Sigmoid colon (tissue), 4 donors: ENCODE results near the gene ACTN4.

Source experiments
- CTCF ChIP-seq, 4 experiments: fragments of 450-650 bp in 3 of 4; fragments of 200-600 bp in 1 of 4; IDR thresholded peaks; one replicate each; pipeline ENCODE4 v1.5.1; 2016 to 2019; ENCODE audit warnings: antibody characterized with exemption in 4 of 4, mild to moderate bottlenecking in 3 of 4, moderate library complexity in 2 of 4
- EP300 ChIP-seq, 4 donors: sonication (generic); formaldehyde crosslinking; IDR thresholded peaks; one replicate each; pipeline ENCODE4 v1.6.1; 2017; ENCODE audit warnings: antibody characterized with exemption in 4 of 4
- POLR2A ChIP-seq, 2 donors: fragments of 450-650 bp; IDR thresholded peaks; one replicate each; pipeline ENCODE4 v1.6.1; 2016; ENCODE audit warnings: antibody characterized with exemption in 2 of 2, mild to moderate bottlenecking in 2 of 2, moderate library complexity in 2 of 2

GRCh38 chr19:38715555-38715954, 68.1 kb downstream of the ACTN4 start:
- TF ChIP-seq CTCF (IDR thresholded peaks at IDR 0.05) (no peak), EP300 (IDR thresholded peaks at IDR 0.05) (no peak), POLR2A (IDR thresholded peaks at IDR 0.05) (no peak)
